ENCODE measurements around the gene ABCD2.
"Not testable (repeated sequence)": the region's sequence is repeated elsewhere in the genome, so short reads cannot be mapped to it uniquely, and the experiment has no call there.

Gene ABCD2

GRCh38 chr12:39611818-39612217, 7.8 kb downstream of the ABCD2 start:
- DNase-seq (ENCODE audit: low spot score) = no peak

- no peak for DNase-seq (ENCODE audit: low spot score)
These were observed 9.1 kb downstream of the ABCD2 start for GRCh38 chr12:39610436-39611025.

- DNase-seq (ENCODE audit: low spot score) = no peak
These were observed 12.7 kb downstream of the ABCD2 start for GRCh38 chr12:39606712-39607423.

GRCh38 chr12:39605996-39606395, 13.6 kb downstream of the ABCD2 start:
- DNase-seq (ENCODE audit: low spot score) = no peak

GRCh38 chr12:39605501-39605900, 14.1 kb downstream of the ABCD2 start:
- no peak for DNase-seq (ENCODE audit: low spot score)

GRCh38 chr12:39603065-39603464, 16.5 kb downstream of the ABCD2 start:
- no peak for DNase-seq (ENCODE audit: low spot score)

GRCh38 chr12:39601951-39602350, 17.7 kb downstream of the ABCD2 start:
- not testable (repeated sequence) for DNase-seq (ENCODE audit: low spot score)

GRCh38 chr12:39595928-39596327, 23.7 kb downstream of the ABCD2 start:
- DNase-seq (ENCODE audit: low spot score) = no peak

GRCh38 chr12:39592295-39592694, 27.3 kb downstream of the ABCD2 start:
- no peak for DNase-seq (ENCODE audit: low spot score)

GRCh38 chr12:39588348-39588747, 31.3 kb downstream of the ABCD2 start:
- DNase-seq (ENCODE audit: low spot score) = no peak

GRCh38 chr12:39587225-39587624, 32.4 kb downstream of the ABCD2 start:
- no peak for DNase-seq (ENCODE audit: low spot score)

GRCh38 chr12:39586816-39587215, 32.8 kb downstream of the ABCD2 start:
- no peak for DNase-seq (ENCODE audit: low spot score)

GRCh38 chr12:39581592-39581991, 38.0 kb downstream of the ABCD2 start:
- DNase-seq (ENCODE audit: low spot score) = peak; percentile 15

- DNase-seq (ENCODE audit: low spot score) = no peak
These were observed 44.1 kb downstream of the ABCD2 start for GRCh38 chr12:39575498-39575875.

- DNase-seq (ENCODE audit: low spot score) = no peak
These were observed 44.7 kb downstream of the ABCD2 start for GRCh38 chr12:39574785-39575497.

GRCh38 chr12:39574378-39574777, 45.2 kb downstream of the ABCD2 start:
- DNase-seq (ENCODE audit: low spot score) = no peak

GRCh38 chr12:39573971-39574370, 45.6 kb downstream of the ABCD2 start:
- DNase-seq (ENCODE audit: low spot score) = no peak

- no peak for DNase-seq (ENCODE audit: low spot score)
These were observed 47.1 kb downstream of the ABCD2 start for GRCh38 chr12:39572551-39572950.

- DNase-seq (ENCODE audit: low spot score) = no peak
These were observed 48.3 kb downstream of the ABCD2 start for GRCh38 chr12:39571351-39571750.

GRCh38 chr12:39553476-39553875, 66.1 kb downstream of the ABCD2 start:
- no peak for DNase-seq (ENCODE audit: low spot score)

- not testable (repeated sequence) for DNase-seq (ENCODE audit: low spot score)
These were observed 75.4 kb downstream of the ABCD2 start for GRCh38 chr12:39544211-39544610.

- DNase-seq (ENCODE audit: low spot score) = no peak
These were observed 78.1 kb downstream of the ABCD2 start for GRCh38 chr12:39541471-39541870.

- DNase-seq (ENCODE audit: low spot score) = no peak
These were observed 80.9 kb downstream of the ABCD2 start for GRCh38 chr12:39538679-39539104.
